Naive thymus-derived CD8-positive, alpha-beta T cell (primary cell): ENCODE results near the gene COIL. TPM values are rescaled to one million over a fixed set of nuclear protein-coding genes. Genes with fewer than 3 reads are reported as not detected.
A peak's percentile ranks its signal among the peaks of the same experiment; 100 is the strongest.
"Not testable (repeated sequence)": the region's sequence is repeated elsewhere in the genome, so short reads cannot be mapped to it uniquely, and the experiment has no call there.

Experiments used
- ATAC-seq, 2 donors: fragments of 150-1000 bp; cut with Tn5 transposase in 1 of 2; sonication (Bioruptor Pico), chemical (Tn5 transposase) in 1 of 2; 1 replicate in 1 of 2; 2 replicates in 1 of 2; pipeline ENCODE4 v1.10.0; 2021; ENCODE audit warnings: mild to moderate bottlenecking in 2 of 2, moderate library complexity in 2 of 2
- POLR2A ChIA-PET: fragments of 350-600 bp; sonication (Branson Sonifier 250); formaldehyde crosslinking; loops from one replicate; lab custom pipeline; 2021; ENCODE audit warnings: antibody characterized with exemption; lab: Charles Lee
- DNase-seq, 10 donors: peaks; one replicate each; pipeline versions ENCODE4 v3.0.0 to v3.0.0-alpha.2; 2020 to 2022
- H3K27ac Mint-ChIP-seq, 10 donors: one replicate each; pipeline ENCODE4 v1.8.0; 2020 to 2022; ENCODE audit warnings: mild to moderate bottlenecking in 10 of 10, mixed read lengths in 10 of 10, moderate library complexity in 4 of 10, inconsistent platforms in 1 of 10
- H3K27me3 Mint-ChIP-seq, 5 donors: one replicate each; pipeline ENCODE4 v1.8.0; 2021 to 2022; ENCODE audit warnings: mixed read lengths in 5 of 5
- H3K36me3 Mint-ChIP-seq, 3 donors: one replicate each; pipeline ENCODE4 v1.8.0; 2020 to 2022; ENCODE audit warnings: mixed read lengths in 3 of 3, mild to moderate bottlenecking in 2 of 3, inconsistent platforms in 1 of 3
- H3K4me1 Mint-ChIP-seq, 4 donors: one replicate each; pipeline ENCODE4 v1.8.0; 2021 to 2022; ENCODE audit warnings: mixed read lengths in 4 of 4
- H3K4me3 Mint-ChIP-seq, 10 donors: one replicate each; pipeline ENCODE4 v1.8.0; 2020 to 2022; ENCODE audit warnings: mild to moderate bottlenecking in 10 of 10, mixed read lengths in 10 of 10, moderate library complexity in 6 of 10, inconsistent platforms in 1 of 10
- H3K9me3 Mint-ChIP-seq, 9 donors: one replicate each; pipeline ENCODE4 v1.8.0; 2020 to 2022; ENCODE audit warnings: mixed read lengths in 9 of 9, mild to moderate bottlenecking in 3 of 9, inconsistent platforms in 1 of 9, moderate library complexity in 1 of 9
- polyA plus RNA-seq, 3 donors: library from polyadenylated mRNA; unstranded; fragments of 300-500 nt; fragmentation: Illumina TruSeq; gene quantifications; one replicate each; pipeline ENCODE4 v1.2.3, GENCODE V29; 2021
- total RNA-seq, 8 experiments: library from RNA in 2 of 8; stranded (reverse) in 2 of 8; gene quantifications; one replicate each; pipeline ENCODE4 v1.2.3 and lab custom pipeline; 2021 to 2026

The COIL gene
- total and polyA plus RNA-seq, 5 experiments from 2014 or later = 12.0 to 24.2 (median 18.8) TPM

DNA sequence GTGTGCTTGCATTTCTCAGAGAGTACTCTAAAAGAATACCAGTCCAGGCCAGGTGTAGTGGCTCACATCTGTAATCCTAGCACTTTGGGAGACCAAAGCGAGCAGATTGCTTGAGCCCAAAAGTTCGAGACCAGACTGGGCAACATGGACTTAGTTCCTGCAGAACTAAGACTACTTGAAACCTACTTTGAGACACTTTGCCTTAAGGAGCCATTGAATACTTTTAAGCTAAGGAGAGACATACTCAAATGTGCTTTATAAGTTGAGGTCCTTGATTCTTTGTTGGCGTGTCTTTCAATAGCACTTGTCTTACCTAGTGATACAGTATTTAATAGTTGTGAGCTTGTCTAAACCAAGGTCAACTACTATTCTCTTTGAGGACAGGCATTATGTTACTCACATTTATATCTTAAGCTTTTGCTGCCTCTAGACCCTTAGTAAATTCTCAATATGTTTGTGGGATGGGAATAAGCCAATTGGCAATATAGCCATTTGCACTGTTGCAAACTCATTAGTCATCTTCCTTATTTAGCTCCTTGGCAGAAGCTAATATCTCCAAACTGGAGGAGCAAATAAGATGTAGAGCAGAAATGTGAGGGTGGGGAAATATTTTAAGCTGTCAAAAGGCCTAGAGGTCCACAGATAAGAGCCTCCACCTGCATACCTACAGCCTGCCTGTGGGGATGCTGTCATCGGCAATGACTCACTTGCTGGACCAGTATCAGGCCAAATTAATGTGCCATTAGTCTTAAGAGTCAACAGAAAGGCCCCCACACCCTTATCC, 33.4 kb upstream of the COIL start:
- ATAC-seq = no peak
- no peak for DNase-seq
- no peaks in the 10 kb centered on the region for H3K9me3 Mint-ChIP-seq
- H3K4me1 Mint-ChIP-seq = no peaks in the 10 kb centered on the region
- no peak overlapping the region for H3K27ac Mint-ChIP-seq
- H3K27me3 Mint-ChIP-seq = no peaks in the 10 kb centered on the region
- no peak overlapping the region for H3K4me3 Mint-ChIP-seq
- POLR2A ChIA-PET = no interaction called here
- peaks cover 0 to 61% (median 31%) of the 10 kb centered on the region in 3 donors for H3K36me3 Mint-ChIP-seq

DNA sequence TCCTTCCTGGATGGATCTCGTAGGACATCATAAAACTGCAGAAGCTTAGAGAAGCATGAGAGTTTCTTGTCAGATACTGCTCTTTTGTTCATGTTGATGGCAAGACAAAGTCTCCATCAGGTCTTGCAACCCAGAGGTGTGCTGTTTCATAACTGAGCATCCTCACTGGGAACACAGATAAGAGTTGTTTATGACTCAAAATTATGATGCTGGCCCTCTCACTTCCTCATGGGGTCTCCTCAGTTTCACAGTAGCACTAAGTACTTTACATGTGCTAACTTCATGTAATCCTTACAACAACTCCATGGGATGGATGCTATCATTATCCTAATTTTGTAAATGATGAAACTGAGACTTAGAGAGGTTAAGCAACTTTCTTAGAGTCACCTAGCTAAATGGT, 31.5 kb upstream of the COIL start:
- no peaks in the 10 kb centered on the region for H3K27me3 Mint-ChIP-seq
- ATAC-seq = no peak
- no peak overlapping the region for H3K27ac Mint-ChIP-seq
- no peak overlapping the region for H3K4me3 Mint-ChIP-seq
- no peaks in the 10 kb centered on the region for H3K4me1 Mint-ChIP-seq
- POLR2A ChIA-PET = no interaction called here
- no peak for DNase-seq
- peaks cover 0 to 63% (median 28%) of the 10 kb centered on the region in 3 donors for H3K36me3 Mint-ChIP-seq
- H3K9me3 Mint-ChIP-seq = no peaks in the 10 kb centered on the region

GRCh38 chr17:56988901-56989572, 28.2 kb upstream of the COIL start:
- Mint-ChIP-seq H3K27me3 (no peaks in the 10 kb centered on the region), H3K27ac (no peak overlapping the region), H3K36me3 (peaks cover 0 to 71% (median 28%) of the 10 kb centered on the region in 3 donors), H3K9me3 (no peaks in the 10 kb centered on the region), H3K4me3 (no peak overlapping the region), H3K4me1 (peaks cover 0 to 8% (median 3%) of the 10 kb centered on the region in 4 donors)
- POLR2A ChIA-PET = interaction anchor here (0.7 kb wide), 1 partner anchor 9 kb away, joined by 7 read pairs; no protein-coding TSS in a partner anchor
- DNase-seq (no peak), ATAC-seq (no peak)

- POLR2A ChIA-PET = interaction anchor here (0.6 to 0.7 kb wide), 3 partner anchors 9 to 68 kb away, joined by 3 to 5 read pairs (median 3); partner anchors contain the start of gene COIL
- Mint-ChIP-seq H3K4me3 (no peak overlapping the region), H3K36me3 (peaks cover 0 to 77% (median 30%) of the 10 kb centered on the region in 3 donors), H3K4me1 (peaks cover 0 to 12% (median 3%) of the 10 kb centered on the region in 4 donors), H3K27me3 (no peaks in the 10 kb centered on the region), H3K27ac (no peak overlapping the region), H3K9me3 (no peaks in the 10 kb centered on the region)
- DNase-seq (no peak), ATAC-seq (no peak)
These were observed 26.5 kb upstream of the COIL start for GRCh38 chr17:56987283-56987834.

DNA sequence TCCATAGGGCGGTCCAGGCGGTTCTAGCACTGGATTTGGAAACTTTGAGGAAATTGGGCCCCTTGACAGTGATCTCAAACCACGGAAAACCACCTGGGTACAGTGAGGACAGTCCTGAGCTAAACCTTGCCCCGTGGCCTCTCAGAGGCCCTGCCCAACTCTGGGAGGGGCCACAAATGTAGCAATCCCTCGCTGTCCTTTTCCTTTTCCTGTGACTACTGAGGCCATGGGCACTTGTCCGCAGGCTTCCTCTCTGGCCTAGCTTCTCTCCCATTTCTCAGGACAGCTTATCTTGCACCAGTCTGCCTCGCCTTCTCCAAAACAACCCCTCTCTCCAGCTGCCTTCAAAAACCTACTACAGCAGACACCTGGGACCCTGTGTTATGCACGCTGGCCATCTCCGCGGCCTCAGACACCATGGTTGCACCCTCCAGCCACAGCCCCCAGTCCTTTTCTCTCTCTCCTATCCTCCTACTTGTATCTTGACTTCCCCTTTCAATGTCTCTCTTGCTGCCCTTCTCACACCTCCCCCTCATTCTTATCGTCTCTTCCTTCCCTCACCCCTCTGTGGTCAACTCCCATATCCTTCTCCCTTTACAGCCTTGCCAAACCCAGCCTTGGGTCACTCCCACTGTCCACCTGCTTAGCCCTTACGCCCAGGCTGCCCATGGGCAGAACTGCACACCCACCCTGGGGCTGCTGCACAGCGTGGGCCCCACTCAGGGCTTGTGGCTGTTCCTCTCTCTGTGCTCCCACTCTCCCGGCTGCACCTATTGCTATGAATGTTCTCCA, 24.7 kb upstream of the COIL start:
- no peaks in the 10 kb centered on the region for H3K9me3 Mint-ChIP-seq
- peaks cover 0 to 12% (median 3%) of the 10 kb centered on the region in 4 donors for H3K4me1 Mint-ChIP-seq
- H3K27me3 Mint-ChIP-seq = no peaks in the 10 kb centered on the region
- peak overlapping the region in 1 of 10 donors; percentile 39 for H3K4me3 Mint-ChIP-seq
- peak overlapping the region in 1 of 10 donors; percentile 75 for H3K27ac Mint-ChIP-seq
- DNase-seq (no peak), ATAC-seq (no peak)
- POLR2A ChIA-PET = no interaction called here
- peaks cover 0 to 66% (median 24%) of the 10 kb centered on the region in 3 donors for H3K36me3 Mint-ChIP-seq

DNA sequence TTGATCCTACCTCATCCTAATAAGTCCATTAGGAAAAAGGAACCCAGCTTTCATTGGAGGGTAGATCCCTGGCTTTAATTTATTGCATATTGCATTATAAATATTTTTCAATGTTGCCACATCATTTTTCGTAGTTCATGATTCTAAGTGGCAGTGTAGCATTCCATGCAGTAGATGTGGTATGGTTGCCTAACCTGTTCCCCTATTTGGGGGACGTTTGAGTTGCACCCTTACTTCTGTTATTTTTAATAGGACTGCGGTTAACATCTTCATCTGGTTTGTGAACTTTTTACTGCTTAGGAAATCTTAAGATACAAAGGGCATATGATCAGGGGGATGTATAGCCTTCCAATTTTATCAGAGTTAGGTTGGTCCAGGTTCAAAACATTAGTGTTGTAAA, 22.5 kb upstream of the COIL start:
- peaks cover 0 to 51% (median 18%) of the 10 kb centered on the region in 3 donors for H3K36me3 Mint-ChIP-seq
- no peaks in the 10 kb centered on the region for H3K9me3 Mint-ChIP-seq
- H3K4me1 Mint-ChIP-seq = peaks cover 9 to 27% (median 13%) of the 10 kb centered on the region in 4 donors
- peak overlapping the region in 1 of 10 donors; percentile 51 for H3K27ac Mint-ChIP-seq
- no peak overlapping the region for H3K4me3 Mint-ChIP-seq
- DNase-seq = no peak
- no peak for ATAC-seq
- POLR2A ChIA-PET = no interaction called here
- no peaks in the 10 kb centered on the region for H3K27me3 Mint-ChIP-seq

DNA sequence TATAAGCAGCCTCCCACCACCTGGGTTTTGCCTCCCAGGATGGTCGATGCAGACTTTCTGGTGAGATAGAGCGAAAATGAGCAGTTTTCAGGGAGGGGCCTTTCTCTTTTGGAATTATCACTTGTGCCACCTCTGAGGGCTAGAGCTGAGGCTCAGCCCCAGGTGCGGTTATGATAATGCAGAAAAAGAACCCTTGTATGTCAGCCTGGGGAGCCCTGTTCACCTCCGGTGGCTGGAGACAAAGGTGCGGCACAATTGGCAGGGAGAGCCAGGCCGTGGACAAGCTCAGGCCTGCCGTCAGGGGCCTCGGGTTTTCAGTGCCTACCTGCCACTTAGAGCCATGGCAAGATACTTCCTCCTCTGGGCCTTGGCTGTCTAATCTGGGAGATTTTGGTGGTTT, 21.5 kb upstream of the COIL start:
- peaks cover 0 to 40% (median 14%) of the 10 kb centered on the region in 3 donors for H3K36me3 Mint-ChIP-seq
- H3K4me3 Mint-ChIP-seq = no peak overlapping the region
- POLR2A ChIA-PET = no interaction called here
- H3K4me1 Mint-ChIP-seq = peaks cover 16 to 33% (median 19%) of the 10 kb centered on the region in 4 donors
- no peaks in the 10 kb centered on the region for H3K27me3 Mint-ChIP-seq
- H3K9me3 Mint-ChIP-seq = no peaks in the 10 kb centered on the region
- DNase-seq (no peak), ATAC-seq (no peak)
- H3K27ac Mint-ChIP-seq = peak overlapping the region in 3 of 10 donors; percentile 5 to 32 (median 27)

GRCh38 chr17:56980526-56980925, 19.7 kb upstream of the COIL start:
- DNase-seq, ATAC-seq, H3K9me3 Mint-ChIP-seq, H3K4me3 Mint-ChIP-seq, H3K27me3 Mint-ChIP-seq: not testable (repeated sequence)
- peaks cover 0 to 22% (median 9%) of the 10 kb centered on the region in 3 donors for H3K36me3 Mint-ChIP-seq
- H3K27ac Mint-ChIP-seq = peak overlapping the region in 1 of 10 donors; percentile 51
- peaks cover 18 to 38% (median 25%) of the 10 kb centered on the region in 4 donors for H3K4me1 Mint-ChIP-seq
- POLR2A ChIA-PET = interaction anchor here (0.7 kb wide), 1 partner anchor 66 kb away, joined by 3 read pairs; no protein-coding TSS in a partner anchor

DNA sequence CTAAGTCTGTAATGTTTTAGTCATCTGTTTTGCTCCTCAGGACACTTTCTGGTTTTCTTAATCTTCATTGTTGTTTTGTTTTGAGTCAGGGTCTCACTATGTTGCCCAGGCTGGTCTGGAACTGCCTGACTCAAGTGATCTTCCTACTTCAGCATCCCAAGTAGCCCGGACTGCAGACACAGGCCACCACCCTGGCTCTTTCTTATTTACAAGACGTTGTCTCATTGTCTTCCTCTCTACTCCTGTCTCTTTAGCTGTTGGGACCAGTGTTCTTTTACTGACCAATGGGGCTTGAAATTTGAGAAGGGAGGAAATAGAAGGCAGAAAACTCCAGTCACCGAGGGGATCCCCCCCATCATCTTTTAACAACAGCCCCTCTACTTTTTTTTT, 18.2 kb upstream of the COIL start:
- H3K27me3 Mint-ChIP-seq = peaks cover 0 to 3% (median 0%) of the 10 kb centered on the region in 5 donors
- DNase-seq (no peak), ATAC-seq (no peak)
- peaks cover 0 to 11% (median 2%) of the 10 kb centered on the region in 3 donors for H3K36me3 Mint-ChIP-seq
- POLR2A ChIA-PET = interaction anchor here (0.9 to 2.2 kb wide), 3 partner anchors 18 to 144 kb away, joined by 3 to 11 read pairs (median 4); partner anchors contain the start of genes AKAP1 and COIL
- peak overlapping the region in 7 of 10 donors; percentile 48 to 95 (median 91) for H3K27ac Mint-ChIP-seq
- peaks cover 12 to 33% (median 25%) of the 10 kb centered on the region in 4 donors for H3K4me1 Mint-ChIP-seq
- no peaks in the 10 kb centered on the region for H3K9me3 Mint-ChIP-seq
- peak overlapping the region; percentile 89 to 96 (median 94) for H3K4me3 Mint-ChIP-seq

DNA sequence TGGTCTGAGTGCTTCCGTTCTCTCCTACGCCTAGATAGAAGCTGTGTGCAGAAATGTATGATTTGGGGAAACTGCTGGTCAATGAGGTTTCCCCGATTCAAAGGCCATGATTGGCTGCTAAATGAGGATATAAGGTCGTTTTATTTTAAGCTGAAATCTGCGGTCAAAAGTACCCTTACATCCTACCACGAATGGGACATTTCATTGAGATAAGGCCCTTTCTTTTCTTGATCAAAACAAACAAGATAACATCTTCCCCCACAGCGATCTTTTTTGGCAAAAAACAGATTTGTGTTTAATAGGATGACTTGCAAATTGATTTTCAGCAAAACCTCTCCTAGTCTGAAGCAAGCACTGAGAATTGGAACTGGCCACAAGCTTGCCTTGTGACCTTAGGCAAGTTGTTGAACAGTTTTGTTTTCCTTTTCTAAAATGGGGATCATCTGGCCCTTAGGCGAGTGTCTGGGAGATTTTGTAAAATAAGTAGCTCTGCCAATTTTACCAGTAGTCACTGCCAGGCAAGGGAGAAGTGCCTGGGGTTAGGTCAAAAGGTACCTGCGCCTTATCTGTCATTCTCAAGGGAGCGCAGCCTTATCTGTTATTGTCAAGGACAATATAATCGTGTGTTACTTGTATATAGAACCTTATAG, 17.7 kb upstream of the COIL start:
- DNase-seq (peak in 1 of 10 donors; percentile 4), ATAC-seq (peak; percentile 4 to 17)
- no peaks in the 10 kb centered on the region for H3K9me3 Mint-ChIP-seq
- peak overlapping the region; percentile 89 to 96 (median 94) for H3K4me3 Mint-ChIP-seq
- H3K4me1 Mint-ChIP-seq = peaks cover 12 to 32% (median 25%) of the 10 kb centered on the region in 4 donors
- peaks cover 0 to 7% (median 0%) of the 10 kb centered on the region in 3 donors for H3K36me3 Mint-ChIP-seq
- POLR2A ChIA-PET = interaction anchor here (0.7 to 2.2 kb wide), 5 partner anchors 12 to 144 kb away, joined by 3 to 11 read pairs (median 4); partner anchors contain the start of genes AKAP1 and COIL
- H3K27me3 Mint-ChIP-seq = peaks cover 0 to 3% (median 0%) of the 10 kb centered on the region in 5 donors
- H3K27ac Mint-ChIP-seq = peak overlapping the region; percentile 48 to 97 (median 92)

DNA sequence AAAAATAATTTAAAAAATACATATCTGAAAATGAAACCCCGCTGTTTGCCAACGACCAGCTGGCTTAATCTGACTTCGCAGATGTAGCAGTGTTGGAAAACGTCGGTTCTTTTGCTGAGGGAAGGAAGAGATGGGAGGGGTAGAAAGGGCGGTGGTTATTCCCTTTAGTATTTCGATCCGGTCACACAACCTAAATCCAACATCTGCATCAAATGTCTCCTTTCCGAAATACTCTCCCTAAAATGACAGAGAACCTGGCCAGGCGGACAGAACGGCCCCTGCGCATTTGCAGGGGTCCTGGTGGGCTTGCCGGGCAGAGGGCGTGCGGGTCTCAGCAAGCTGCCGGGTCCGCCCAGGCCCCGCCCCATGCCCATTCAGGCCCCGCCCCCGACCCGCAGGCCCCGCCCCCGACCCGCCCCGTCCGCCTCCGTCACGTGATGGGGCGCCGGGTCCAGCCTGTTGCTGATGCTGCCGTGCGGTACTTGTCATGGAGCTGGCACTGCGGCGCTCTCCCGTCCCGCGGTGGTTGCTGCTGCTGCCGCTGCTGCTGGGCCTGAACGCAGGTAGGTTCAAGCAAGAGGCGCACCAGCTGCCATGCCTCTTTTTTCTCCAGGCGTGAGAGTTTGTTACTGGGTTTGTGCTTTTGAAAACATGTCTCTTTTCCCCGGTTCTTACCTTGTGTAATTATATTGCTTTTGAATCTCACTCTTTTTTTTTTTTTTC, 17.0 kb upstream of the COIL start, which contains the start of gene SCPEP1:
Gene SCPEP1, plus strand, starts transcription at position 459 of the 723 bp plus-strand sequence. Its CDS starts 29 bp downstream, at position 488.
- Mint-ChIP-seq H3K9me3 (no peaks in the 10 kb centered on the region), H3K27me3 (peaks cover 0 to 3% (median 0%) of the 10 kb centered on the region in 5 donors), H3K36me3 (peaks cover 0 to 6% (median 0%) of the 10 kb centered on the region in 3 donors), H3K4me3 (peak within 1 kb of the TSS; percentile 89 to 96 (median 94)), H3K4me1 (peaks cover 12 to 28% (median 25%) of the 10 kb centered on the region in 4 donors), H3K27ac (peak within 1 kb of the TSS; percentile 48 to 97 (median 92))
- ATAC-seq (peak; percentile 93 to 95), DNase-seq (peak; percentile 68 to 90 (median 78))
- POLR2A ChIA-PET = interaction anchor here (0.5 to 2.2 kb wide), 6 partner anchors 11 to 178 kb away, joined by 3 to 11 read pairs (median 4); partner anchors contain the start of genes AKAP1 and COIL
